Measurements from ENCODE around the gene PHYKPL. TPM values are rescaled to one million over a fixed set of nuclear protein-coding genes. Genes with fewer than 3 reads are reported as not detected.

Gene PHYKPL
- total RNA-seq, 1 experiment from 2014 or later = 48.8 TPM

GRCh38 chr5:178204182-178204934, 28.2 kb downstream of the PHYKPL start, which contains the start of gene HNRNPAB:
TSS of gene HNRNPAB (plus strand) at chr5:178204533. CDS start at chr5:178204838, 305 bp downstream.
- no peak within 1 kb of the TSS for H2BK120ac ChIP-seq (ENCODE audit: low read depth, low read length, poor library complexity, severe bottlenecking)
- H3K23ac ChIP-seq (ENCODE audit: insufficient read length, low read depth, low read length) = no peak within 1 kb of the TSS
- peaks cover 2% of the 10 kb centered on the region in 2 experiments; a peak in 3 of 5 replicates for H3K9me3 Mint-ChIP-seq
- H3K79me1 ChIP-seq (ENCODE audit: insufficient read depth, low read depth, low read length, poor library complexity, severe bottlenecking) = peaks cover 9% of the 10 kb centered on the region
- peak within 1 kb of the TSS; percentile 99 for H3K4me2 ChIP-seq (ENCODE audit: insufficient read depth, insufficient read length, low read length)
- H4K20me1 ChIP-seq (ENCODE audit: control insufficient read depth, insufficient read depth, insufficient read length) = peaks cover 2% of the 10 kb centered on the region
- no peaks in the 10 kb centered on the region for H3K27me3 ChIP-seq (ENCODE audit: insufficient read depth, low read length)
- no peak within 1 kb of the TSS for H2BK20ac ChIP-seq (ENCODE audit: low read depth, low read length, poor library complexity, severe bottlenecking)
- H3K9me3 ChIP-seq (ENCODE audit: control insufficient read depth, low read depth, low read length) = no peaks in the 10 kb centered on the region
- no peak within 1 kb of the TSS for H2AK5ac ChIP-seq (ENCODE audit: insufficient read length, low read length)
- H4K8ac ChIP-seq (replicated peaks; ENCODE audit: insufficient read length, low read depth, low read length) = no peak within 1 kb of the TSS
- H3K4me3 Mint-ChIP-seq = peak within 1 kb of the TSS; percentile 75 to 98
- H2BK5ac ChIP-seq (ENCODE audit: insufficient read length, low read length) = no peak within 1 kb of the TSS
- peak within 1 kb of the TSS; percentile 94 for H3K14ac ChIP-seq (ENCODE audit: insufficient read depth, low read length)
- WGBS (ENCODE audit: extremely low coverage, insufficient read length, low lambda C conversion rate) = no CpG with 5 or more reads among the region's 96 CpGs
- H3K27ac Mint-ChIP-seq = peak within 1 kb of the TSS; percentile 96 to 98 (median 97)
- no peaks in the 10 kb centered on the region; the same call in 1 of the 2 replicates for H3K4me1 ChIP-seq (ENCODE audit: insufficient read depth, low read length)
- H3K23me2 ChIP-seq (ENCODE audit: insufficient read length, low read depth, low read length, poor library complexity, severe bottlenecking) = peaks cover 10% of the 10 kb centered on the region
- no peak within 1 kb of the TSS for H3K4ac ChIP-seq (ENCODE audit: low read depth, low read length)
- peaks cover 33% of the 10 kb centered on the region for H3K27me3 Mint-ChIP-seq (ENCODE audit: low read depth)
- H2AFZ ChIP-seq (ENCODE audit: low read length) = no peak within 1 kb of the TSS
- peak; percentile 94 for DNase-seq
- no peak within 1 kb of the TSS for H4K91ac ChIP-seq (ENCODE audit: insufficient read length, low read depth, low read length)
- H3T11ph ChIP-seq (ENCODE audit: low read length) = no peak within 1 kb of the TSS
- peak within 1 kb of the TSS; percentile 29 for H4K5ac ChIP-seq (ENCODE audit: insufficient read length, low read depth, low read length)
- H3K9ac ChIP-seq (ENCODE audit: extremely low read depth, insufficient read length, low read length) = peak within 1 kb of the TSS; percentile 99
- H3K79me2 ChIP-seq (ENCODE audit: insufficient read depth, low read length) = peaks cover 23% of the 10 kb centered on the region
- H3K18ac ChIP-seq (ENCODE audit: insufficient read length, low read depth, low read length) = peak within 1 kb of the TSS; percentile 86
- H3K27ac ChIP-seq (ENCODE audit: insufficient read length, low read depth, low read length) = no peak within 1 kb of the TSS
- peaks cover 20 to 39% of the 10 kb centered on the region in 2 experiments for H3K4me1 Mint-ChIP-seq
- no peak within 1 kb of the TSS for H3K56ac ChIP-seq (ENCODE audit: insufficient read length, low read depth, low read length)
- H2BK12ac ChIP-seq (ENCODE audit: insufficient read length, low read depth, low read length) = no peak within 1 kb of the TSS
- no peak within 1 kb of the TSS for H2BK15ac ChIP-seq (ENCODE audit: low read depth, low read length)
- peaks cover 41 to 44% (median 41%) of the 10 kb centered on the region in 3 experiments for H3K36me3 Mint-ChIP-seq (ENCODE audit: insufficient read depth in 1 of 3, low read depth in 3 of 3)
- TF ChIP-seq, protein P1, sequence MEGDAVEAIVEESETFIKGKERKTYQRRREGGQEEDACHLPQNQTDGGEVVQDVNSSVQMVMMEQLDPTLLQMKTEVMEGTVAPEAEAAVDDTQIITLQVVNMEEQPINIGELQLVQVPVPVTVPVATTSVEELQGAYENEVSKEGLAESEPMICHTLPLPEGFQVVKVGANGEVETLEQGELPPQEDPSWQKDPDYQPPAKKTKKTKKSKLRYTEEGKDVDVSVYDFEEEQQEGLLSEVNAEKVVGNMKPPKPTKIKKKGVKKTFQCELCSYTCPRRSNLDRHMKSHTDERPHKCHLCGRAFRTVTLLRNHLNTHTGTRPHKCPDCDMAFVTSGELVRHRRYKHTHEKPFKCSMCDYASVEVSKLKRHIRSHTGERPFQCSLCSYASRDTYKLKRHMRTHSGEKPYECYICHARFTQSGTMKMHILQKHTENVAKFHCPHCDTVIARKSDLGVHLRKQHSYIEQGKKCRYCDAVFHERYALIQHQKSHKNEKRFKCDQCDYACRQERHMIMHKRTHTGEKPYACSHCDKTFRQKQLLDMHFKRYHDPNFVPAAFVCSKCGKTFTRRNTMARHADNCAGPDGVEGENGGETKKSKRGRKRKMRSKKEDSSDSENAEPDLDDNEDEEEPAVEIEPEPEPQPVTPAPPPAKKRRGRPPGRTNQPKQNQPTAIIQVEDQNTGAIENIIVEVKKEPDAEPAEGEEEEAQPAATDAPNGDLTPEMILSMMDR (conservative IDR thresholded peaks at IDR 0.05) = no peak
